ENCODE data around the gene SLC16A1.
"Not testable (repeated sequence)": the region's sequence is repeated elsewhere in the genome, so short reads cannot be mapped to it uniquely, and the experiment has no call there.

The SLC16A1 gene

GRCh38 chr1:112911506-112912220, 44.3 kb downstream of the SLC16A1 start:
- no peak for DNase-seq

GRCh38 chr1:112909847-112910246, 46.1 kb downstream of the SLC16A1 start:
- DNase-seq: no peak

GRCh38 chr1:112906150-112906698, 49.8 kb downstream of the SLC16A1 start:
- no peak for DNase-seq

- DNase-seq: no peak
Observed at GRCh38 chr1:112905395-112906149, 50.4 kb downstream of the SLC16A1 start.

- no peak for DNase-seq
Observed at GRCh38 chr1:112904831-112905261, 51.1 kb downstream of the SLC16A1 start.

GRCh38 chr1:112904071-112904830, 51.7 kb downstream of the SLC16A1 start:
- no peak for DNase-seq

- DNase-seq: no peak
Observed at GRCh38 chr1:112902221-112902620, 53.8 kb downstream of the SLC16A1 start.

- no peak for DNase-seq
Observed at GRCh38 chr1:112901387-112901786, 54.6 kb downstream of the SLC16A1 start.

- no peak for DNase-seq
Observed at GRCh38 chr1:112896783-112897182, 59.2 kb downstream of the SLC16A1 start.

GRCh38 chr1:112894561-112895011, 61.4 kb downstream of the SLC16A1 start:
- DNase-seq: no peak

- DNase-seq: no peak
Observed at GRCh38 chr1:112894010-112894292, 62.0 kb downstream of the SLC16A1 start.

GRCh38 chr1:112893288-112894009, 62.5 kb downstream of the SLC16A1 start:
- DNase-seq: no peak

- DNase-seq: not testable (repeated sequence)
Observed at GRCh38 chr1:112889906-112890305, 66.1 kb downstream of the SLC16A1 start.

- DNase-seq: no peak
Observed at GRCh38 chr1:112889052-112889768, 66.8 kb downstream of the SLC16A1 start.

GRCh38 chr1:112888630-112889029, 67.4 kb downstream of the SLC16A1 start:
- no peak for DNase-seq

GRCh38 chr1:112887599-112888283, 68.3 kb downstream of the SLC16A1 start:
- DNase-seq: no peak

GRCh38 chr1:112884996-112885395, 71.0 kb downstream of the SLC16A1 start:
- not testable (repeated sequence) for DNase-seq

- DNase-seq: no peak
Observed at GRCh38 chr1:112882271-112882744, 73.7 kb downstream of the SLC16A1 start.

- no peak for DNase-seq
Observed at GRCh38 chr1:112881742-112882127, 74.3 kb downstream of the SLC16A1 start.

GRCh38 chr1:112879834-112880233, 76.2 kb downstream of the SLC16A1 start:
- DNase-seq: no peak

- no peak for DNase-seq
Observed at GRCh38 chr1:112878321-112878720, 77.7 kb downstream of the SLC16A1 start.

Measured in NK-92 treated with Interleukin-12 subunit alpha and Interleukin-12 subunit beta, amount 100 ng/mL, for 24 hours (cell line).